GM19372 (cell line): ENCODE data around the gene SLC2A6.

Experiments used
- ATAC-seq: cut with Tn5 transposase; IDR thresholded peaks from one replicate; pipeline ENCODE4 v1.9.1; 2021; ENCODE audit warnings: mild to moderate bottlenecking, low read depth, moderate library complexity; ENCODE audit not compliant: unreplicated experiment

SLC2A6 gene

DNA sequence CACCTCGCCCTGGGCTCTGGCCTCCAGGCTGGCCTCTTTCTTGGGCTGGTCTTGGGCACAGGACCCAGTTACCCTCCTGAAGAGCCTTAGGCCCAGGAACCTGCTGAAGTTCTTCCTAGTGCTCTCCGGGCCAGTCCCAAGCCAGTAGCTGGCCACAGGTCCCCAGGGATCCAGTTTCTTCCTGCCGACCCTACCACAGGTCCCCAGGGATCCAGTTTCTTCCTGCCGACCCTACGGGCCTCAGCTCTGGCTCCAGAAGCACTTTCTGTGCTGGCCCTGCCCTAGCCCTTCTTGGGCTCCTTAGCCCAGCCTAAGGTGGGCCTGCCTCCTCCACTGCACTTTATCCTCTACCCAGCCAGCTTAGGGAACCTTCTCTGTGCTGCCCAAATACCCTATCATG is 37.3 kb downstream of the SLC2A6 start:
- no peak for ATAC-seq

DNA sequence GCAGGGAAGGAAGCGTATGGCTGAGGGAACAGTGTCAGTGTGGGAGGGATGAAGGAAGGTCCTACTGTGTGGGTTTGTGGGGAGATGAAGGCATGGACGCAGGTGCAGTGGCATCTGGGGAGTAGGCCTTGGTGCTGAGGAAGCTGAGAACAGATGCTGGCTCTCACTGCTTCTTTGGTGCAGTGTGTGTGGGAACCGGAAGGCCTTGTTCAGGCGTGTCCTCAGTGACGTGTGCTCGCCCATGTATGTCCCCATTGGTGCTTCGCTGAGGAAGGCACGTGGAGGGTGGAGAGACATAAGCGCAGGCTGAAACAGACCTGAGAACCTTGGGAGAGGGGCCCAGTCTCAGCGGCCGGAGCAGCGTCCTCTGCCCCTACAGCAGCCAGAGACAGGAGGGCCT is 38.0 kb downstream of the SLC2A6 start:
- ATAC-seq, result no peak

DNA sequence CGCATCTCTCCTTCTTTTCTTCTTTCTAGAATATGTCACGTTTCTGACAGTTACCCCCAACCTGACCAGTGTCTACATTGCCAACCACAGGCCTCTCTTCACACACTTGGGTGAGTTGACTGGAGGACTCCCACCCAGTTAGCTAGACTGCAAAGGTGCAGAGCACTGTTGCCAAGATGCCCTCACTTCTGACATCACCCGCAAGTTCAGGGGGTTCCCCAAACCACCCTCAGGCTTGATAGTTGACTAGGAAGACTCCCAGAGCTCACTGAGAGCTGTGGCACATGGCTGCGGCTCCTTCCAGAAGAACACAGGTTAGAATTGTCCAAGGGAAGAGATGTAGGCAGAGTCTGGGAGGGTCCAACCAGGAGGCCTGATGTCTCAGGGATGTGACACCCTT is 39.6 kb downstream of the SLC2A6 start:
- ATAC-seq, result no peak

DNA sequence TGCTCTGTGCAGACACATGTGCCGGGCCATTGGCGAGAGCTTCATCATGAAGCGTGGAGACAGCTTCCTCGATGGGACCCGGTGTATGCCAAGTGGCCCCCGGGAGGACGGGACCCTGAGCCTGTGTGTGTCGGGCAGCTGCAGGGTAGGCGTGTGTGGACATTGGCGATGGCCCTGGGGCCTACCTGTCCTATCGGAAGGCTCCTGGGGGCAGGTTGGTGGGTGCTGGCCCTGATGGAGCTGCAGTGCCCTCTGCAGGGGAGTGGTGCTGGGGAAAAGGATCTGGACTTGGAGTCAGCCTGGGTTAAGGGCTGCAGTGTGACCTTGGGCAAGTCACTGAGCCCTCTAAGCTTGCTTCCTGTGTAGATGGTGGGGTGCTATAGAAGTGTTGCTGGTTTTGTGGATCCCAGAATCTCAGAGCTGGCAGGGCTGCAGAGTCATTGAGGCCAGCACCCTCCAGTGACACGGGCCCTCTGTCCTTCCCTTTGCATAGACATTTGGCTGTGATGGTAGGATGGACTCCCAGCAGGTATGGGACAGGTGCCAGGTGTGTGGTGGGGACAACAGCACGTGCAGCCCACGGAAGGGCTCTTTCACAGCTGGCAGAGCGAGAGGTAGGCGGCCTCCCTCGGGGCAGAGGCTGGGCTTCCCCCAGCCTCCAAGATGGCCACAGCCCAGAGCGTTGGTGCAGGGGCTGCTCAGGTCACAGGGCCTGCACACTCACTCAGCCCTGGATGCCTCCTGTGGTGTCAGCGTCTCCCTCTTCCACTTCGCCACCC is 41.0 kb downstream of the SLC2A6 start:
- no peak for ATAC-seq

DNA sequence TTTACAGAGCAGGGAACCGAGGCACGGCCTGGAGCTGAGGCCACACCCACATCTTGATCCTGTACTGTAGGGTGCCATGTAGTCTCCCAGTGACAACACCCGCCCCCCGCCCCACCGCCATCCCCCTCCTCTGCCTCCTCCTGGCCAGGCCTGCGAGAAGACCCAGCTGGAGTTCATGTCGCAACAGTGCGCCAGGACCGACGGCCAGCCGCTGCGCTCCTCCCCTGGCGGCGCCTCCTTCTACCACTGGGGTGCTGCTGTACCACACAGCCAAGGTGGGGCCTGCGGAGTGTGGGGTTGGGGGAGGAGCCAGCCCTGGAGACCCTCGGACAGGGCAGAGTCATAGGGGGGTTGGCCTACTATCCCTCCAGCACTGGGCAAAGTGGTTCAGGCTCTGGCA is 42.2 kb downstream of the SLC2A6 start:
- no peak for ATAC-seq

DNA sequence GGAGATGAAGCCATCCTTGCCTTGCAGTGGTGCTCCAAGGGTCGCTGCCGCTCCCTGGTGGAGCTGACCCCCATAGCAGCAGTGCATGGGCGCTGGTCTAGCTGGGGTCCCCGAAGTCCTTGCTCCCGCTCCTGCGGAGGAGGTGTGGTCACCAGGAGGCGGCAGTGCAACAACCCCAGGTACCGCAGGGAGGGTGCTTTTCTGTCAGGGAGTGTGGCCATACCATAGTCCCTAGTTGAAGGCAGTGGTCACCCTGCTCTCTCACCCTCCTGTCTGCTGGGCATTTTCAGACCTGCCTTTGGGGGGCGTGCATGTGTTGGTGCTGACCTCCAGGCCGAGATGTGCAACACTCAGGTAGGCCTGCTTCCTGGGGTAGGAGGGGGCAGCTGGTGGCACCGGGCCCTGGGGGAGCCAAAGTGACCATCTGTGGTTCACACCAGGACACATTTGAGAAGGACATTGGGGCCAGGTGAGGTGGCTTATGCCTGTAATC is 45.5 kb downstream of the SLC2A6 start:
- no peak for ATAC-seq

DNA sequence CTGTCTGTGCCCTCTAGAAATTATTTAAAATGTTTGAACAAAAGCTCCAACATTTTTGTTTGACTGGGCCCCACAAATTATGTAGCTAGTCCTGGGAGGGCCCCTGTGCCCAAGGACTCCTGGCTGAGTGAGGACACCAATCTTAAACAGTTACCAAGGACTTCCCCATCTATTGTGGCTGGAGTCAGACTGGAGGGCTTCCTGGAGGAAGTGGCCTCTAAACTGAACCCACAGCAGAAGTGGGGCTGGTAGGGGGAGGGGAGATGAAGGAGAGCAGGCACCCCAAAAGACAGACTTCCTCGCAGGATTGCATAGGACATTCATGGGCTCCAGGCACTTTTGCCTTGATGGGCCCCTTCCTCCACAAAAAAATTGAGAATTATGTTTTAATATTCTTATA is 48.7 kb downstream of the SLC2A6 start:
- ATAC-seq, result no peak

DNA sequence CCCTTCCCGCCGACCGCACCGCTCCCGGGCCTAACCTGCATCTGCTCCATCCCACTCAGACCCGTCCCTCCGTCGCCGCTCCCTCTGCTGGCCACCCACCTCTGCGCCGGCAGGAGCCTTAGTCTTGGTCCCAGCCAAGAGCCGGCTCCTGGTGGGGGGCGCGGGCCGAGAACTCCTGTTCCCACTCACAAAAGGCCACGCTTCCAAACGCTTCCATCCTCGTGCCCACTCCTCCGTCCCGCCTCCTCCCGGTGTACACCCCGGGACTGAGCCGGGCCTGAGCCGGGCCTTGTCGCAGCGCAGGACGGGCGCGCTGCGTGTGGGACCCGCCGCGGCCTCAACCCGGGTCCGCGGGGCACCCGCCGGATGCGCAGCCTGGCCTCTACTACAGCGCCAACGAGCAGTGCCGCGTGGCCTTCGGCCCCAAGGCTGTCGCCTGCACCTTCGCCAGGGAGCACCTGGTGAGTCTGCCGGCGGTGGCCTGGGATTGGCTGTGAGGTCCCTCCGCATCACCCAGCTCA is 49.2 kb downstream of the SLC2A6 start:
- no peak for ATAC-seq

DNA sequence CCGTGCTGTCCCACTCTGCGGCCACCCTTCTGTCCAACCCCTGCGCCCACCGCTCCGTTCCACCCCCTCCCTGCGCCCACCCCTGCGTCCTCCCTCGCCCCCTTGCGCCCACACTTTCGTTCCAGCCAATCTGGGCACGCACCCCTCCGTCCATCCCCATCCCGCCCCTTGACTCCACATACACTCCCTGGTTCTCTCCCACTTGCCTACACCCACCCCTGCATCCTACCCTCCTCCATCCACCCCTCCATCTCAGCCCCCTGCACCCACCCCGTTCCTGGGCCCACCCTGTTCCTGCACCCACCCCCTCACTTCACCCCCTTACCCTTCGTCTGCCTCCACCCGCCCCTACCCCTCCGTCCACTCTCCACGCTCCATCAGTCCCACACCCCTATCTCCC is 49.7 kb downstream of the SLC2A6 start:
- ATAC-seq, result no peak

DNA sequence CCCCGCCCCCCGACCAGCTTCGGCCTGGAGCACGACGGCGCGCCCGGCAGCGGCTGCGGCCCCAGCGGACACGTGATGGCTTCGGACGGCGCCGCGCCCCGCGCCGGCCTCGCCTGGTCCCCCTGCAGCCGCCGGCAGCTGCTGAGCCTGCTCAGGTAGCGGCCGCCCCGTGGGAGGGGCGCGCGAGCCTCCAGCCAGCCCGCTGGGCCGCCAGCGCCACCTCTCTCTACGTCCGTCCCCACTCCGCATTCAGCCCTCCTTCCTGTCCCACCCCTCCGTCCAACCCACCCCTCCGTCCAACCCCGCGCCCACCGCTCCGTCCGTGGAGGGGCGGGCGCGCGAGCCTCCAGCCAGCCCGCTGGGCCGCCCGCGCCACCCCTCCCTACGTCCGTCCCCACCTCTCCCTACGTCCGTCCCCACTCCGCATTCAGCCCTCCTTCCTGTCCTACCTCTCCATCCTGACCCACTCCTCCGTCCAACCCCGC is 50.2 kb downstream of the SLC2A6 start:
- ATAC-seq, result no peak

DNA sequence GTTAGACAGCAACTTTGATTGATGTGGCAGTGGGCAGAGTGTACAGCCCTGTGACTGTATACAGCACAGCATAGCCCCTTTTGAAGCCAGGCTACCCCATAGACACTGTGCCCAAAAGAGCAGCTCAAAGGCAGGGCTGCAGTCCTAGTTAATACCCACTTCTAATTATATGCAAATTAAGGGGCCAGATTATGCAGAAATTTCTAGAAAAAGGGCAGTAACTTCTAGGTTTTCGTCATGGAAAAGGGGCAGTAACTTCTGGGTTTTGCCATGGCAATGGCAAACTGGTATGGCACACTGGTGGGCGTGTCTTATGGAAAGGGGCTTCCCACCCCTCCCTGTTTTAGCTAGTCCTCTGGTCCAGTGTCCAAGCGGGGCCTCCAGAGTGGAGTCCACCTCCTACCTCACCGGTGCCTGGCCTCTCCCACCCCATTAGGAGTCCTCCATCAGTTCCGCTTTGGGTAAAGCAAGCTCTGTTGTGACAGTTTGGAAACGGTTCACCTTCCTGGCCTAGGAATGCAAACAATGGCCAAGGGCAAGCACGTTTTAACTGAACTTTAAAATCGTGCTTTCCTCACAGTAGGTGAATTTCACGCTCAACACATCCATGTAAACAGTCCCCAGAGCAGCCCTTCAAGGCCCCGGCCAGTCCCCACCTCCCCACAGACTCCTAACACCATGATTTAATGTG is 51.1 kb downstream of the SLC2A6 start:
- ATAC-seq, result no peak

DNA sequence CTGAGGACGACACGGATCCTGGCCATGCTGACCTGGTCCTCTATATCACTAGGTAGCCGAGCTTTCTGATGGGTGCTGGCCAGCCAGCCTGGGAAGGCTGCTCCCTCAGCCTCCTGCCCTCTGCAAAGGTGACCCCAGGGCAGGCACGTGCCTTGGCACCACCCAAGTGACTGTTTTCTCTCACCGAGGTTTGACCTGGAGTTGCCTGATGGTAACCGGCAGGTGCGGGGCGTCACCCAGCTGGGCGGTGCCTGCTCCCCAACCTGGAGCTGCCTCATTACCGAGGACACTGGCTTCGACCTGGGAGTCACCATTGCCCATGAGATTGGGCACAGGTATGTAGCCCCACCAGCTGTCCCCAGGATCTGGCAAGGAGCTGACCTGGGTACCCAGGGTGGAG is 52.9 kb downstream of the SLC2A6 start:
- no peak for ATAC-seq

DNA sequence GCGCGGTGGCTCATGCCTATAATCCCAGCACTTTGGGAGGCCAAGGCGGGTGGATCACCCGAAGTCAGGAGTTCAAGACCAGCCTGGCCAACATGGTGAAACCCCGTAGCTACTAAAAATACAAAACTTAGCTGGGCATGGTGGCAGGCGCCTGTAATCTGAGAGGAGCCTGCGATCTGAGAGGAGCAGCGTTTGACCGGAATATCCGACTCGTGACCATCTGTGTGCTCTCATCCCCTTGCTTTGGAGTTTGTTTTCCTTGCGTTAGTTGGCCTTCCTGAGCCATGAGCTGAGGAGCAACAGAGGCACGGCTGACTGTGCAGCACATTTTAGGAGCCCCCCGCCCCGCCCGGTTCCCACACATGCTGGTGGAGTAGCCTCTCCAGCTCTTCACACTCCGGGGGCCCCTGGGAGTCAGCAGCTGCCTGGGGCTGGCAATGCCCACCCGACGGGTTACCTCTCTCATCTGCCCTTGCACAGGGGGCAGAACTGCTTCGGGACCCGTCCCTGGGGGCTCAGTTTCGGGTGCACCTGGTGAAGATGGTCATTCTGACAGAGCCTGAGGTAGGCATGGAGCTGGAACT is 53.8 kb downstream of the SLC2A6 start:
- no peak for ATAC-seq

DNA sequence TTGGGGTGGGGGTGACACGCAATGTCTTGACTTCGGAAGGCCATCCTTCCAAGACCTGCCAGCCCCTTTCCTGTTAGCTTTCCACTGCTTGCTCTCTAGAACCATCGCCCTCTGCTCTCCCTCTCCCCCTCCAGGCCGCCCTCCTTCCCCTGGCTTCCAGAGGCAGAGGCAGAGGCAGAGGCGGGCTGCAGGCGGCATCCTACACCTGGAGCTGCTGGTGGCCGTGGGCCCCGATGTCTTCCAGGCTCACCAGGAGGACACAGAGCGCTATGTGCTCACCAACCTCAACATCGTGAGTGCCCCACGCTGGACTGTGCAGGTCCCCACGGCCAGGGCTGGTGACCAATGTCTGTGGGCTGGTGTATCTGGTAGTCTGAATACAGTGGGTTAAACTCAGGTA is 54.7 kb downstream of the SLC2A6 start:
- no peak for ATAC-seq

DNA sequence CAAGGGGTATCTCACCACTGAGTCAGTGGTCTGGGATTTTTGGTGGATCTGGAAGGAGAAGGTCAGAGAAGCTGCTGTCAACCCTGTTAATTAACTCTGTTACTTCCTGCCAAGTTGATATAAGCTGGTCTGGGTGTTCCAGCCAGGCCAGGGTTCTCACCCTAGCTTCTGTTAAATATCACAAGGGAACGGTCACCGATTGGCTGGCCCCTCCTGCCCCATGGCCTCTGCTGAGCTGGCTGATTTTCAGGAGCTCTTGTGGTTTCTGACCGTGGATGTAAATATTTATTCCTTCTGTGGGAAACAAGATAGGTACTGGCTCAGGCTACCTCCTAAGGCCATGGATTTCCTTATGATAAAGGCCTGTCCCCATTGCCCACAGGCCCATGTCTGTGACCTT is 55.7 kb downstream of the SLC2A6 start:
- no peak for ATAC-seq

DNA sequence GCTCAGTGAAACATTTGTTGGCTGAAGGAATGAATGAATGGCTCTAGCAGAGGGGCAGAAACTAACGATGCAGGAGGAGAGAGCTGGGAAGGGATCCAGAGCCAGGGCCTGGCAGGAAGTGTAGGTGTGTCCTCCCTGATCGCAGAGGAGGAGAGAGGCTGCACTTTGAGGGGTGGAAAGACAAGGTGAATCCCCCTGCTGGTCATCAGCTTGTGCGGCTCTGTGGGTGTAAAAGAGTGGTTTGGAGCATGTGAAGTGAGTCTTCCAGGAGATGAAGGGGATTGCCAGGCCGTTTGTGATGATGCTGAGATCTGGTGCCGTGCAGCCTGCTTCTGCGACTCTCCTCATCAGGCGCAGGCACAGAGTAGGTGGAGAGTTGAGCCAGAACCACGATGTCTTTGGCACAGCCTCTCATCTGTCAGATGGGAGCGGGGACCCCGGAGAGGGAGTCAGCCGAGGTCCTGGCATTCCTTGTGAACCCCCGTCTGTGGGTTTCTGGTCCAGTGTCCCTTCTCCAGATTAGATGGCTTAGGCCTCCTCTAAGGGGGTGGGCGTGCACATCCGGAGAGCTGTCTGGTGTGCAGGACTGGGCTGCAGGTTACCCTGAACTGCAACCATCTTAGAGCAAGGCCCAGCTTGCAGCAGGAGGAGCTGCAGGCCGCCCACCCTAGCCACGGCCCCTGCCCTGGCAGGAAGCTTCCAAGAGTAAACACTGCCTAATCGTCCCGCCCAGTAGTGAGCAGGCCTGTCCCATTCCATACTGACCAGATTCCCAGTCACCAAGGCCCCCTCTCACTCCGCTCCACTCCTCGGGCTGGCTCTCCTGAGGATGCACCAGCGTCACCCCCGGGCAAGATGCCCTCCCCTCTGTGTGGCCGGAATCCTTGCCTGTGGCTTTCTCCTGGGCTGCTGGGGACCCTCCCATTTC is 57.0 kb downstream of the SLC2A6 start, which contains the start of gene ADAMTS13:
TSS of gene ADAMTS13 (plus strand) at position 753 of the 928 bp plus-strand sequence. CDS start at position 830, 77 bp downstream.
- no peak for ATAC-seq
